Activated CD8-positive, alpha-beta T cell treated with anti-CD3 and anti-CD28 coated beads for 36 hours (primary cell): ENCODE results near the gene NCAM1. TPM values are rescaled to one million over a fixed set of nuclear protein-coding genes. Genes with fewer than 3 reads are reported as not detected.

ENCODE experiments used
- ATAC-seq: fragments of 200-7000 bp; cut with Tn5 transposase; one replicate; pipeline ENCODE4 v1.10.0; 2021; ENCODE audit warnings: mild to moderate bottlenecking, moderate library complexity
- CTCF ChIA-PET: fragments of 350-600 bp; sonication (Branson Sonifier 250); formaldehyde crosslinking; loops from one replicate; lab custom pipeline; 2021; ENCODE audit warnings: antibody characterized with exemption; lab: Charles Lee
- POLR2A ChIA-PET: fragments of 350-600 bp; sonication (Branson Sonifier 250); formaldehyde crosslinking; loops from one replicate; lab custom pipeline; 2021; ENCODE audit warnings: antibody characterized with exemption; lab: Charles Lee
- DNase-seq: peaks from one replicate; pipeline ENCODE4 v3.0.0-alpha.2; 2020
- H3K27ac Mint-ChIP-seq: one replicate; pipeline ENCODE4 v1.8.0; 2021; ENCODE audit warnings: mild to moderate bottlenecking, mixed read lengths
- H3K27me3 Mint-ChIP-seq: one replicate; pipeline ENCODE4 v1.8.0; 2021; ENCODE audit warnings: mixed read lengths
- H3K36me3 Mint-ChIP-seq: one replicate; pipeline ENCODE4 v1.8.0; 2021; ENCODE audit warnings: low read depth, mixed read lengths
- H3K4me1 Mint-ChIP-seq: one replicate; pipeline ENCODE4 v1.8.0; 2021; ENCODE audit warnings: low read depth, mixed read lengths
- H3K4me3 Mint-ChIP-seq: one replicate; pipeline ENCODE4 v1.8.0; 2021; ENCODE audit warnings: mild to moderate bottlenecking, moderate library complexity, mixed read lengths
- H3K9me3 Mint-ChIP-seq: one replicate; pipeline ENCODE4 v1.8.0; 2021; ENCODE audit warnings: mixed read lengths
- intact Hi-C: fragments of 100-400 bp; cut with micrococcal nuclease; formaldehyde crosslinking; loops from one replicate; pipeline ENCODE4 v1.10.0; 2022
- total RNA-seq, 2 experiments: library from RNA; stranded (reverse); gene quantifications; one replicate each; pipeline ENCODE4 v1.2.3, GENCODE V29; 2021
- TF ChIP-seq, protein P1 (sequence below): fragments of 200-600 bp; IDR thresholded peaks from one replicate; pipeline ENCODE4 v1.8.0; 2022; ENCODE audit warnings: antibody characterized with exemption, mild to moderate bottlenecking

The NCAM1 gene
- total RNA-seq, 2 experiments from 2014 or later, result 0.47 to 0.56 TPM

DNA sequence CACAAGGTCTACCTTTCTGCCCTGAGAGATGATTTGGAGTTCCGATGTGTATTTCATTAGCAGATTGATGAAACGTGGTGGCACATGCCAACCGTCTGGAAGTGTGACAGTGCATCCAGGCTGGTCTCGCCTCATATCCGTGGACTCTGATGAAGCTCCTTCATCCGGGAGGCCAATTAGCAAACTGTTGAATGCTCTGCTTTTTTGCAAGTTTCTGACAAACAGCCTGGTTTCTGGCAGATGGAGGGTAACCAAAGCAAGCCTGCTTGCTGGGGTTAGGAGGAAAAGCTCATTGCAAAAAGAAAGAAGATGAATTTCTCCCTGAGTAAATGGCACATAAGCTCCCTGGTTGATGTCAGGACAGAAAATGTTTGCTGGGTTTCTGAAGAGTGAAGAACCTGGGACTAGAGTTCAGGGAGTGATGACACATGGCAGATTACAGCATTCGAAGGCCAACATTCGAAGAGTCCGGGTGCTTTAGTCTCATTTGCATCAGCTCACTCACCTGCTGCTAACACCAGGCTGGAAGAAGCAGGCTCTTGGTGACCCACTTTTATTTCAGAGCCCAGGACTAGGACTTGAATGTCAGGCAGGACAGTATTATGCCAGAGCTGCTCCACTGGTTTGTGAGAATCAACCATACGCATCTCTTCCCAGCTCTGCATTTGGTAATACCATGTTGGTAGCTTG is 217.3 kb downstream of the NCAM1 start:
- H3K36me3 Mint-ChIP-seq, result no peaks in the 10 kb centered on the region
- no peaks in the 10 kb centered on the region for H3K4me1 Mint-ChIP-seq
- peaks cover 2% of the 10 kb centered on the region for H3K27me3 Mint-ChIP-seq
- DNase-seq (no peak), ATAC-seq (no peak)
- no peak overlapping the region for H3K4me3 Mint-ChIP-seq
- ChIA-PET CTCF (no interaction called here), POLR2A (no interaction called here)
- H3K9me3 Mint-ChIP-seq, result no peaks in the 10 kb centered on the region
- intact Hi-C loops, result no loop called here
- TF ChIP-seq, protein P1, sequence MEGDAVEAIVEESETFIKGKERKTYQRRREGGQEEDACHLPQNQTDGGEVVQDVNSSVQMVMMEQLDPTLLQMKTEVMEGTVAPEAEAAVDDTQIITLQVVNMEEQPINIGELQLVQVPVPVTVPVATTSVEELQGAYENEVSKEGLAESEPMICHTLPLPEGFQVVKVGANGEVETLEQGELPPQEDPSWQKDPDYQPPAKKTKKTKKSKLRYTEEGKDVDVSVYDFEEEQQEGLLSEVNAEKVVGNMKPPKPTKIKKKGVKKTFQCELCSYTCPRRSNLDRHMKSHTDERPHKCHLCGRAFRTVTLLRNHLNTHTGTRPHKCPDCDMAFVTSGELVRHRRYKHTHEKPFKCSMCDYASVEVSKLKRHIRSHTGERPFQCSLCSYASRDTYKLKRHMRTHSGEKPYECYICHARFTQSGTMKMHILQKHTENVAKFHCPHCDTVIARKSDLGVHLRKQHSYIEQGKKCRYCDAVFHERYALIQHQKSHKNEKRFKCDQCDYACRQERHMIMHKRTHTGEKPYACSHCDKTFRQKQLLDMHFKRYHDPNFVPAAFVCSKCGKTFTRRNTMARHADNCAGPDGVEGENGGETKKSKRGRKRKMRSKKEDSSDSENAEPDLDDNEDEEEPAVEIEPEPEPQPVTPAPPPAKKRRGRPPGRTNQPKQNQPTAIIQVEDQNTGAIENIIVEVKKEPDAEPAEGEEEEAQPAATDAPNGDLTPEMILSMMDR, result no peak
- no peak overlapping the region for H3K27ac Mint-ChIP-seq

DNA sequence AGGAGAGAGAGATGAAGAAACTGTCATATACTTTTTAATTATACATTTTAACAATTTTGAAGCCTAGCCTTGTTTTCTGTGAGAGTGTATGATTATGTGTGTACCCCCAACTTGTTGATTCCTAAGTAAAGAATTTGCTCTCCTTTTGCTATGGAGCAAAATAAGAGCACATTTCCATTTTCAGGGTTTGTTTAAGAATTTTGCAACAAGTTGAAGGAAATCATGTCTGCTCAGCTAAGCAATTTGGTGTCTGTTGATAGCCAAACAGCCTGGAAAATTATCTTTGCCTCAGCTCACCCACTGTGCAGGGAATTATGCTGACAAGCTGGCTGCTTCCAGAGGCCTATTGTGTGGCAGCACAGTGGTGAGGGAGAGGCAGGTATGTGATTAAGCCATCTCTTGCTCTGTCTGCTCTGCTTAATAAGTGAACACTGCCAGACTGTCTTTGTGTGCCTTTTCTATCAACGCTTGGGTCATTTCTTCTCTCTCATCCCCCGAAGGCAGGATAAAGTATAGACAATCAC is 218.0 kb downstream of the NCAM1 start:
- ATAC-seq, result no peak
- intact Hi-C loops, result no loop called here
- Mint-ChIP-seq H3K4me3 (no peak overlapping the region), H3K4me1 (no peaks in the 10 kb centered on the region), H3K36me3 (no peaks in the 10 kb centered on the region), H3K27me3 (peaks cover 2% of the 10 kb centered on the region), H3K27ac (no peak overlapping the region), H3K9me3 (no peaks in the 10 kb centered on the region)
- TF ChIP-seq, protein P1, result no peak
- no peak for DNase-seq
- ChIA-PET CTCF (no interaction called here), POLR2A (no interaction called here)

- H3K9me3 Mint-ChIP-seq, result no peaks in the 10 kb centered on the region
- TF ChIP-seq, protein P1, result no peak
- POLR2A ChIA-PET, result no interaction called here
- CTCF ChIA-PET, result no interaction called here
- peaks cover 2% of the 10 kb centered on the region for H3K27me3 Mint-ChIP-seq
- H3K4me3 Mint-ChIP-seq, result no peak overlapping the region
- DNase-seq, result no peak
- no peak overlapping the region for H3K27ac Mint-ChIP-seq
- H3K4me1 Mint-ChIP-seq, result no peaks in the 10 kb centered on the region
- no peaks in the 10 kb centered on the region for H3K36me3 Mint-ChIP-seq
- ATAC-seq, result no peak
- intact Hi-C loops, result no loop called here
Measured at GRCh38 chr11:113181094-113181493, 219.9 kb downstream of the NCAM1 start.

- H3K4me1 Mint-ChIP-seq, result no peaks in the 10 kb centered on the region
- TF ChIP-seq, protein P1, result no peak
- DNase-seq, result no peak
- intact Hi-C loops, result no loop called here
- ChIA-PET CTCF (no interaction called here), POLR2A (no interaction called here)
- H3K4me3 Mint-ChIP-seq, result no peak overlapping the region
- ATAC-seq, result no peak
- no peak overlapping the region for H3K27ac Mint-ChIP-seq
- H3K36me3 Mint-ChIP-seq, result no peaks in the 10 kb centered on the region
- H3K27me3 Mint-ChIP-seq, result peaks cover 1% of the 10 kb centered on the region
- H3K9me3 Mint-ChIP-seq, result no peaks in the 10 kb centered on the region
Measured at GRCh38 chr11:113182288-113182687, 221.1 kb downstream of the NCAM1 start.

GRCh38 chr11:113184498-113184897 is 223.3 kb downstream of the NCAM1 start:
- no peaks in the 10 kb centered on the region for H3K4me1 Mint-ChIP-seq
- intact Hi-C loops, result no loop called here
- ATAC-seq (no peak), DNase-seq (no peak)
- no peaks in the 10 kb centered on the region for H3K36me3 Mint-ChIP-seq
- H3K4me3 Mint-ChIP-seq, result no peak overlapping the region
- H3K9me3 Mint-ChIP-seq, result no peaks in the 10 kb centered on the region
- no peak overlapping the region for H3K27ac Mint-ChIP-seq
- TF ChIP-seq, protein P1, result no peak
- peaks cover 1% of the 10 kb centered on the region for H3K27me3 Mint-ChIP-seq
- ChIA-PET POLR2A (no interaction called here), CTCF (interaction anchor here (1.6 kb wide), 1 partner anchor 105 kb away, joined by 3 read pairs; no protein-coding TSS in a partner anchor)
